ENCODE data around the gene CRYBA2. TPM values are rescaled to one million over a fixed set of nuclear protein-coding genes. Genes with fewer than 3 reads are reported as not detected.

CRYBA2 gene
- total and polyA plus RNA-seq, 2 experiments from 2014 or later = not detected

- Histone ChIP-seq H3K27ac (ENCODE audit: low read depth) (no peak overlapping the region), H4K20me1 (replicated peaks; ENCODE audit: insufficient read depth) (no peaks in the 10 kb centered on the region; the same call in 1 of the 2 replicates), H3K27me3 (ENCODE audit: insufficient read depth) (peaks cover 83% of the 10 kb centered on the region), H2AFZ (peak overlapping the region; percentile 63), H3K36me3 (ENCODE audit: insufficient read depth) (no peaks in the 10 kb centered on the region), H3K4me3 (peak overlapping the region; percentile 83), H3K9me2 (ENCODE audit: insufficient read depth) (no peaks in the 10 kb centered on the region), H3K4me1 (ENCODE audit: insufficient read depth) (peaks cover 26% of the 10 kb centered on the region), H3K4me2 (peak overlapping the region; percentile 95), H3F3A (replicated peaks; ENCODE audit: low read depth) (peaks cover 8% of the 10 kb centered on the region), H3K79me2 (replicated peaks; ENCODE audit: insufficient read depth) (no peaks in the 10 kb centered on the region)
- ATAC-seq (no peak), DNase-seq (ENCODE audit: low spot score) (peak; percentile 28)
- Mint-ChIP-seq H3K4me1 (peaks cover 32% of the 10 kb centered on the region), H3K27ac (no peak overlapping the region), H3K27me3 (ENCODE audit: insufficient read depth, low read depth, poor library complexity) (peaks cover 65% of the 10 kb centered on the region), H3K36me3 (ENCODE audit: low read depth) (no peaks in the 10 kb centered on the region; the same call in 2 of the 3 replicates), H3K4me3 (no peak overlapping the region; the same call in 2 of the 3 replicates), H3K9me3 (no peaks in the 10 kb centered on the region)
- no peak for TF ChIP-seq CTCF (conservative IDR thresholded peaks at IDR 0.05; ENCODE audit: low read depth in 2 of 2)
- no peak for TF ChIP-seq STAT1 (IDR thresholded peaks at IDR 0.05; ENCODE audit: unreplicated experiment)
- TF ChIP-seq NANOG (IDR thresholded peaks at IDR 0.05; ENCODE audit: borderline replicate concordance) = no peak
- TF ChIP-seq ETS1 (IDR thresholded peaks at IDR 0.05) = no peak
- peak; percentile 83 for TF ChIP-seq EZH2 (IDR thresholded peaks at IDR 0.05; ENCODE audit: low read depth, unreplicated experiment)
- TF ChIP-seq EZH2phosphoT487 (IDR thresholded peaks at IDR 0.05; ENCODE audit: unreplicated experiment) = peak; percentile 74
Observed at GRCh38 chr2:218959761-218960308, 33.4 kb downstream of the CRYBA2 start.

GRCh38 chr2:218959141-218959731 lies 34.0 kb downstream of the CRYBA2 start, which contains the start of gene CDK5R2:
Gene CDK5R2, plus strand, starts transcription at chr2:218959666. Its CDS starts 155 bp downstream, at chr2:218959821.
- ATAC-seq = peak; percentile 75
- Histone ChIP-seq H3K27ac (ENCODE audit: low read depth) (no peak within 1 kb of the TSS), H3K27me3 (ENCODE audit: insufficient read depth) (peaks cover 77% of the 10 kb centered on the region)

More at GRCh38 chr2:218959141-218959731, 34.0 kb downstream of the CRYBA2 start, which contains the start of gene CDK5R2:
- Mint-ChIP-seq H3K36me3 (ENCODE audit: low read depth) (no peaks in the 10 kb centered on the region; the same call in 2 of the 3 replicates), H3K4me3 (peak within 1 kb of the TSS; percentile 82), H3K27me3 (ENCODE audit: insufficient read depth, low read depth, poor library complexity) (peaks cover 67% of the 10 kb centered on the region), H3K9me3 (no peaks in the 10 kb centered on the region), H3K4me1 (peaks cover 28% of the 10 kb centered on the region), H3K27ac (no peak within 1 kb of the TSS)
- H3K4me3 ChIP-seq = peak within 1 kb of the TSS; percentile 83
- H3K4me2 ChIP-seq = peak within 1 kb of the TSS; percentile 95
- no peaks in the 10 kb centered on the region; the same call in 1 of the 2 replicates for H4K20me1 ChIP-seq (replicated peaks; ENCODE audit: insufficient read depth)
- no peaks in the 10 kb centered on the region for H3K79me2 ChIP-seq (replicated peaks; ENCODE audit: insufficient read depth)
- peak; percentile 97 for DNase-seq (ENCODE audit: low spot score)
- peak within 1 kb of the TSS; percentile 97 for H2AFZ ChIP-seq
- no peaks in the 10 kb centered on the region for H3K36me3 ChIP-seq (ENCODE audit: insufficient read depth)
- peaks cover 22% of the 10 kb centered on the region for H3K4me1 ChIP-seq (ENCODE audit: insufficient read depth)
- peaks cover 8% of the 10 kb centered on the region for H3F3A ChIP-seq (replicated peaks; ENCODE audit: low read depth)
- TF ChIP-seq CREB1 (CRISPR knock-in tag; IDR thresholded peaks at IDR 0.05; ENCODE audit: low read depth) (peak; percentile 76), ZNF114 (CRISPR knock-in tag; IDR thresholded peaks at IDR 0.05) (no peak), POLR2AphosphoS5 (IDR thresholded peaks at IDR 0.05; ENCODE audit: low read depth) (peak; percentile 97), REST (IDR thresholded peaks at IDR 0.05; ENCODE audit: unreplicated experiment) (peak; percentile 7), ETS1 (IDR thresholded peaks at IDR 0.05) (0 out of 2 replicates have a peak, but pooled peaks have one; percentile 30)
- H3K9me2 ChIP-seq (ENCODE audit: insufficient read depth) = no peaks in the 10 kb centered on the region
